B cell (primary cell): Measurements from ENCODE around the gene LY9. TPM values are rescaled to one million over a fixed set of nuclear protein-coding genes. Genes with fewer than 3 reads are reported as not detected.

Experiments
- ATAC-seq: fragments of 200-7000 bp; cut with Tn5 transposase; one replicate; pipeline ENCODE4 v1.10.0; 2021; ENCODE audit warnings: low read depth, mild to moderate bottlenecking, moderate number of reproducible peaks, moderate library complexity
- CTCF ChIA-PET: fragments of 350-600 bp; sonication (Branson Sonifier 250); formaldehyde crosslinking; loops from one replicate; lab custom pipeline; 2021; ENCODE audit warnings: antibody characterized with exemption, inconsistent platforms; lab: Charles Lee
- POLR2A ChIA-PET: fragments of 350-600 bp; sonication (Branson Sonifier 250); formaldehyde crosslinking; loops from one replicate; lab custom pipeline; 2021; ENCODE audit warnings: antibody characterized with exemption; lab: Charles Lee
- DNase-seq: peaks from one replicate; pipeline ENCODE4 v3.0.0; 2013
- H2AFZ ChIP-seq: 2 replicates; pipeline ENCODE4 v1.6.1; 2012; ENCODE audit warnings: mild to moderate bottlenecking, low read depth, low read length; ENCODE audit not compliant: insufficient read depth, poor library complexity, severe bottlenecking
- H3K27ac ChIP-seq, 2 donors: 1 replicate in 1 of 2; 2 replicates in 1 of 2; pipeline ENCODE4 v1.5.1; 2012 to 2013; ENCODE audit warnings: low read length in 2 of 2, mild to moderate bottlenecking in 2 of 2, moderate library complexity in 1 of 2
- H3K27me3 ChIP-seq, 4 experiments: fragments of 200-600 bp in 1 of 4; sonication (generic) in 1 of 4; replicated peaks in 1 of 4; 1 replicate in 2 of 4; 2 replicates in 2 of 4; pipeline versions ENCODE4 v1.6.1 to v1.7.0; 2013 to 2016; ENCODE audit warnings: low read length in 3 of 4, mild to moderate bottlenecking in 2 of 4, mixed read lengths in 1 of 4, moderate library complexity in 1 of 4; ENCODE audit not compliant: insufficient read depth in 4 of 4, control insufficient read depth in 3 of 4; ENCODE audit errors: control extremely low read depth in 1 of 4
- H3K36me3 ChIP-seq, 2 experiments: replicated peaks in 1 of 2; 1 replicate in 1 of 2; 2 replicates in 1 of 2; pipeline versions ENCODE4 v1.6.1 to v1.7.1; 2013; ENCODE audit warnings: low read length in 1 of 2; ENCODE audit not compliant: insufficient read depth in 2 of 2, control insufficient read depth in 1 of 2; ENCODE audit errors: control extremely low read depth in 1 of 2, extremely low read depth in 1 of 2
- H3K4me1 ChIP-seq, 2 donors: fragments of 200-600 bp in 1 of 2; sonication (generic) in 1 of 2; 1 replicate in 1 of 2; 2 replicates in 1 of 2; pipeline versions ENCODE4 v1.5.1 to v1.6.1; 2013 to 2017; ENCODE audit warnings: low read length in 2 of 2; ENCODE audit not compliant: control insufficient read depth in 2 of 2, insufficient read depth in 2 of 2
- H3K4me2 ChIP-seq: replicated peaks from 2 replicates; pipeline ENCODE3; 2012; ENCODE audit warnings: mild to moderate bottlenecking, low read depth, low read length; ENCODE audit not compliant: poor library complexity, severe bottlenecking
- H3K4me3 ChIP-seq, 5 experiments: fragments of 200-600 bp in 1 of 5; sonication (generic) in 1 of 5; 1 replicate in 3 of 5; 2 replicates in 2 of 5; pipeline versions ENCODE4 v1.5.1 to v1.7.0; 2011 to 2016; ENCODE audit warnings: low read length in 4 of 5, mild to moderate bottlenecking in 4 of 5, low read depth in 2 of 5, control low read depth in 1 of 5, moderate library complexity in 1 of 5; ENCODE audit not compliant: insufficient read depth in 1 of 5; ENCODE audit errors: control extremely low read depth in 1 of 5, extremely low read depth in 1 of 5
- H3K79me2 ChIP-seq: fragments of 200-600 bp; sonication (generic); one replicate; pipeline ENCODE4 v1.6.0; 2016; ENCODE audit warnings: low read length; ENCODE audit not compliant: control insufficient read depth, insufficient read depth
- H3K9ac ChIP-seq: fragments of 200-600 bp; sonication (generic); 2 replicates; pipeline ENCODE4 v1.6.1; 2017; ENCODE audit warnings: mild to moderate bottlenecking, low read length, moderate library complexity
- H3K9me3 ChIP-seq, 3 donors: one replicate each; pipeline versions ENCODE4 v1.6.1 to v1.7.1; 2013; ENCODE audit warnings: low read length in 2 of 3; ENCODE audit not compliant: control insufficient read depth in 2 of 3, insufficient read depth in 1 of 3; ENCODE audit errors: control extremely low read depth in 1 of 3
- H4K20me1 ChIP-seq: 2 replicates; pipeline ENCODE4 v1.6.0; 2012; ENCODE audit warnings: mild to moderate bottlenecking, low read length; ENCODE audit not compliant: insufficient read depth, control insufficient read depth, poor library complexity, severe bottlenecking
- H3K27ac Mint-ChIP-seq: one replicate; pipeline ENCODE4 v1.8.0; 2021; ENCODE audit warnings: mixed read lengths
- H3K27me3 Mint-ChIP-seq: one replicate; pipeline ENCODE4 v1.8.0; 2021; ENCODE audit warnings: mixed read lengths
- H3K4me1 Mint-ChIP-seq: one replicate; pipeline ENCODE4 v1.8.0; 2021; ENCODE audit warnings: mixed read lengths
- H3K4me3 Mint-ChIP-seq: one replicate; pipeline ENCODE4 v1.8.0; 2021; ENCODE audit warnings: mixed read lengths
- H3K9me3 Mint-ChIP-seq: one replicate; pipeline ENCODE4 v1.8.0; 2022; ENCODE audit warnings: mixed read lengths; ENCODE audit not compliant: insufficient read depth
- CTCF ChIP-seq: fragments of 200-600 bp; IDR thresholded peaks from one replicate; pipeline ENCODE4 v1.8.0; 2022; ENCODE audit warnings: antibody characterized with exemption, mild to moderate bottlenecking
- EZH2 ChIP-seq: IDR thresholded peaks from 2 replicates; pipeline ENCODE4 v1.6.1; 2012; ENCODE audit warnings: borderline replicate concordance, low read depth, mild to moderate bottlenecking, moderate library complexity, low read length; ENCODE audit not compliant: insufficient read depth, poor library complexity, severe bottlenecking
- WGBS: methylation state at CpG from one replicate; pipeline ENCODE4 v1.1.5; 2013; ENCODE audit warnings: missing lambda C conversion rate; ENCODE audit not compliant: insufficient coverage; 5-methylcytosine and 5-hydroxymethylcytosine counted together
- intact Hi-C: fragments of 100-400 bp; cut with micrococcal nuclease; formaldehyde crosslinking; loops from one replicate; pipeline ENCODE4 v1.10.0; 2022
- polyA plus RNA-seq: library from polyadenylated mRNA; depleted of rRNA; stranded (reverse); fragments of >200 nt; gene quantifications from 2 replicates; pipeline ENCODE4 v1.2.3, GENCODE V29; 2012
- total RNA-seq, 2 donors: library from RNA; stranded (reverse); fragments of 120-200 nt in 1 of 2; gene quantifications; 1 replicate in 1 of 2; 2 replicates in 1 of 2; pipeline versions ENCODE4 v1.2.3 to v1.2.4, GENCODE V29; 2013 to 2022

Gene LY9
- total and polyA plus RNA-seq, 2 donors (not counting 1 experiment from before 2014, with no cell fraction given) = 252 to 365 TPM

- Histone ChIP-seq H4K20me1 (no peaks in the 10 kb centered on the region), H3K4me1 (peaks cover 63 to 67% of the 10 kb centered on the region in 2 donors), H3K27ac (peak overlapping the region; percentile 95 to 98), H3K9me3 (peaks cover 0 to 10% (median 0%) of the 10 kb centered on the region in 3 donors), H3K27me3 (no peaks in the 10 kb centered on the region), H3K79me2 (peaks cover 100% of the 10 kb centered on the region), H3K36me3 (peaks cover 0 to 32% of the 10 kb centered on the region in 2 experiments), H3K4me2 (peak overlapping the region; percentile 87), H3K9ac (peak overlapping the region; percentile 80), H3K4me3 (peak overlapping the region; percentile 41 to 87 (median 63)), H2AFZ (no peak overlapping the region)
- TF ChIP-seq CTCF = no peak
- no peak for TF ChIP-seq EZH2
- peak; percentile 50 for DNase-seq
- CTCF ChIA-PET = interaction anchor here (1.0 to 9.8 kb wide), 13 partner anchors 8 to 274 kb away, joined by 3 to 150 read pairs (median 5); no protein-coding TSS in a partner anchor
- H3K27ac Mint-ChIP-seq = peak overlapping the region; percentile 98
- intact Hi-C loops = loop anchor here (2.0 to 10.0 kb wide), 3 partner anchors 29 to 453 kb away; partner anchors contain the start of genes COPA and NCSTN
- H3K4me1 Mint-ChIP-seq = peaks cover 76% of the 10 kb centered on the region
- WGBS = 0% methylated on average over 1 of the region's 4 CpGs
- no peak for ATAC-seq
- H3K4me3 Mint-ChIP-seq = peak overlapping the region; percentile 99
- POLR2A ChIA-PET = interaction anchor here (0.7 to 1.0 kb wide), 2 partner anchors 14 to 16 kb away, joined by 3 to 5 read pairs; no protein-coding TSS in a partner anchor
- no peaks in the 10 kb centered on the region for H3K9me3 Mint-ChIP-seq
- H3K27me3 Mint-ChIP-seq = no peaks in the 10 kb centered on the region
Observed at GRCh38 chr1:160797861-160798273, 1.9 kb downstream of the LY9 start.

- TF ChIP-seq EZH2 = no peak
- no peak for TF ChIP-seq CTCF
- Histone ChIP-seq H3K27ac (peak overlapping the region; percentile 95 to 98), H3K4me1 (peaks cover 63 to 67% of the 10 kb centered on the region in 2 donors), H4K20me1 (no peaks in the 10 kb centered on the region), H3K9me3 (peaks cover 0 to 10% (median 0%) of the 10 kb centered on the region in 3 donors), H2AFZ (no peak overlapping the region), H3K4me2 (peak overlapping the region; percentile 87), H3K79me2 (peaks cover 99% of the 10 kb centered on the region), H3K27me3 (no peaks in the 10 kb centered on the region), H3K9ac (peak overlapping the region; percentile 80), H3K36me3 (peaks cover 0 to 37% of the 10 kb centered on the region in 2 experiments), H3K4me3 (peak overlapping the region; percentile 4 to 87 (median 62))
- CTCF ChIA-PET = interaction anchor here (0.9 to 9.8 kb wide), 14 partner anchors 8 to 273 kb away, joined by 3 to 150 read pairs (median 4); no protein-coding TSS in a partner anchor
- Mint-ChIP-seq H3K27me3 (no peaks in the 10 kb centered on the region), H3K9me3 (no peaks in the 10 kb centered on the region), H3K4me1 (peaks cover 76% of the 10 kb centered on the region), H3K4me3 (peak overlapping the region; percentile 99), H3K27ac (peak overlapping the region; percentile 90)
- POLR2A ChIA-PET = interaction anchor here (0.7 to 2.6 kb wide), 3 partner anchors 9 to 17 kb away, joined by 3 to 6 read pairs (median 5); no protein-coding TSS in a partner anchor
- DNase-seq (no peak), ATAC-seq (no peak)
- 56% methylated on average over 2 of the region's 2 CpGs for WGBS
- intact Hi-C loops = loop anchor here (5.0 to 10.0 kb wide), 2 partner anchors 39 to 454 kb away; partner anchors contain the start of genes COPA and NCSTN
Observed at GRCh38 chr1:160798439-160798838, 2.5 kb downstream of the LY9 start.
